Measurements from ENCODE around the gene CRYGN. TPM values are rescaled to one million over a fixed set of nuclear protein-coding genes. Genes with fewer than 3 reads are reported as not detected.
A peak's percentile ranks its signal among the peaks of the same experiment; 100 is the strongest.

Gene CRYGN
- total and polyA plus RNA-seq, 9 of the 15 experiments (the other 6 are each of a cell fraction or from before 2014, with no cell fraction given), result not detected

GRCh38 chr7:151392002-151392401, 47.9 kb downstream of the CRYGN start:
- Histone ChIP-seq H3K4me3 (no peak overlapping the region), H2AFZ (ENCODE audit: low read depth, low read length) (peak overlapping the region; percentile 67; the same call in 1 of the 2 replicates), H3K9ac (ENCODE audit: insufficient read depth in 1 of 2, low read depth in 2 of 2, low read length in 2 of 2) (no peak overlapping the region; a peak in 1 of 4 replicates), H3K9me1 (ENCODE audit: control insufficient read depth, insufficient read depth, low read length) (peaks cover 4% of the 10 kb centered on the region), H3K27ac (ENCODE audit: extremely low read depth, low read depth, low read length) (no peak overlapping the region), H3K27me3 (ENCODE audit: control insufficient read depth in 2 of 2, insufficient read depth in 2 of 2, low read length in 2 of 2) (peaks cover 4 to 47% of the 10 kb centered on the region in 2 experiments; a peak in 4 of 5 replicates), H4K20me1 (replicated peaks; ENCODE audit: control insufficient read depth, insufficient read depth, low read length) (0 out of 2 replicates have a peak, but pooled peaks cover 5% of the 10 kb centered on the region), H3K4me2 (ENCODE audit: insufficient read depth, low read length) (no peak overlapping the region), H3K9me3 (replicated peaks; ENCODE audit: control insufficient read depth, insufficient read depth, low read depth, low read length) (no peaks in the 10 kb centered on the region), H3K36me3 (ENCODE audit: control insufficient read depth, insufficient read depth, low read length) (no peaks in the 10 kb centered on the region), H3K4me1 (replicated peaks in 1 of 2; ENCODE audit: control insufficient read depth in 2 of 2, insufficient read depth in 2 of 2, low read length in 2 of 2) (peaks cover 43 to 79% of the 10 kb centered on the region in 2 experiments), H3K79me2 (ENCODE audit: control insufficient read depth, insufficient read depth, low read length) (no peaks in the 10 kb centered on the region)
- no peak for ATAC-seq
- in situ Hi-C loops (cut with MboI), result no loop called here
- intact Hi-C loops (cut with micrococcal nuclease), result loop anchor here (10.0 kb wide), 1 partner anchor 53 kb away; the partner anchor contains the start of gene CRYGN
- CTCF ChIA-PET (ENCODE audit: low intra/inter-chr PET ratio), result no interaction called here
- 54% methylated on average over 8 of the region's 8 CpGs for WGBS (ENCODE audit: insufficient coverage, low coverage, missing lambda C conversion rate)
- no peak for FAIRE-seq
- POLR2A ChIA-PET, result interaction anchor here (2.3 kb wide), 1 partner anchor 8 kb away, joined by 7 read pairs; no protein-coding TSS in a partner anchor
- no peak for DNase-seq (ENCODE audit: extremely low read depth in 1 of 4, low spot score in 3 of 4)
- no TSS peak for BruUV-seq (replicated peaks)
- TF ChIP-seq ZNF507 (tag; conservative IDR thresholded peaks at IDR 0.05) (no peak), POLR2AphosphoS5 (IDR thresholded peaks at IDR 0.05; ENCODE audit: control insufficient read depth, insufficient read depth, low read depth, low read length) (no peak), FOXA3 (CRISPR knock-in tag; conservative IDR thresholded peaks at IDR 0.05 in 1 of 2, IDR thresholded peaks at IDR 0.05 in 1 of 2) (no peak), JUND (IDR thresholded peaks at IDR 0.05; ENCODE audit: borderline replicate concordance, low read depth, low read length) (no peak), JUND (tag; IDR thresholded peaks at IDR 0.05; ENCODE audit: borderline replicate concordance, low read depth, low read length) (no peak), SP1 (CRISPR knock-in tag; IDR thresholded peaks at IDR 0.05) (no peak), MCM3 (IDR thresholded peaks at IDR 0.05) (no peak), ILF3 (IDR thresholded peaks at IDR 0.05; ENCODE audit: borderline replicate concordance) (no peak), CGGBP1 (CRISPR knock-in tag; IDR thresholded peaks at IDR 0.05) (no peak), WHSC1 (IDR thresholded peaks at IDR 0.05; ENCODE audit: low read length) (no peak), GTF2B (IDR thresholded peaks at IDR 0.05; ENCODE audit: extremely low read depth, insufficient read length) (no peak), GTF3C2 (IDR thresholded peaks at IDR 0.05; ENCODE audit: borderline replicate concordance, extremely low read depth, insufficient read length) (no peak), CBFB (CRISPR knock-in tag; IDR thresholded peaks at IDR 0.05) (no peak), MECOM (CRISPR knock-in tag; IDR thresholded peaks at IDR 0.05) (no peak), ZNF280A (IDR thresholded peaks at IDR 0.05; ENCODE audit: low read depth, partially characterized antibody) (no peak), FOXP1 (CRISPR knock-in tag; IDR thresholded peaks at IDR 0.05) (no peak)
